Right lobe of liver (tissue), 6 donors: Measurements from ENCODE around the gene COG3. TPM values are rescaled to one million over a fixed set of nuclear protein-coding genes. Genes with fewer than 3 reads are reported as not detected.
A peak's percentile ranks its signal among the peaks of the same experiment; 100 is the strongest.

Experiments
- ATAC-seq, 4 donors: fragments of 200-7000 bp; cut with Tn5 transposase; one replicate each; pipeline ENCODE4 v1.9.1; 2020; ENCODE audit warnings: mild to moderate bottlenecking in 4 of 4, moderate library complexity in 4 of 4
- DNase-seq, 3 donors: peaks; one replicate each; pipeline ENCODE4 v3.0.0-alpha.2; 2020
- H3K27ac ChIP-seq, 3 donors: fragments of 200-600 bp; one replicate each; pipeline ENCODE4 v1.8.0; 2022
- H3K27me3 ChIP-seq, 2 donors: fragments of 200-600 bp; one replicate each; pipeline ENCODE4 v1.8.0; 2022
- H3K36me3 ChIP-seq, 4 donors: fragments of 200-600 bp; sonication (generic) in 1 of 4; one replicate each; pipeline versions ENCODE4 v1.5.1 to v1.8.0; 2017 to 2022; ENCODE audit warnings: control low read depth in 1 of 4
- H3K4me1 ChIP-seq, 4 donors: fragments of 200-600 bp; sonication (generic) in 1 of 4; one replicate each; pipeline versions ENCODE4 v1.5.1 to v1.8.0; 2017 to 2022; ENCODE audit warnings: control low read depth in 1 of 4
- H3K4me3 ChIP-seq, 3 donors: fragments of 200-600 bp; one replicate each; pipeline ENCODE4 v1.8.0; 2022
- H3K9me3 ChIP-seq, 4 donors: fragments of 200-600 bp; sonication (generic) in 1 of 4; one replicate each; pipeline versions ENCODE4 v1.5.1 to v1.8.0; 2017 to 2022; ENCODE audit warnings: control low read depth in 1 of 4
- POLR2A ChIP-seq: fragments of 450-650 bp; IDR thresholded peaks from one replicate; pipeline ENCODE4 v1.6.1; 2017; ENCODE audit warnings: antibody characterized with exemption, mild to moderate bottlenecking
- WGBS: methylation state at CpG from one replicate; pipeline ENCODE4 v1.1.6; 2018; ENCODE audit warnings: low coverage, low lambda C conversion rate; ENCODE audit not compliant: insufficient coverage; ENCODE audit errors: missing lambda C conversion rate; 5-methylcytosine and 5-hydroxymethylcytosine counted together
- intact Hi-C, 2 donors: fragments of 100-400 bp; cut with DNase I; formaldehyde crosslinking; loops; one replicate each; pipeline versions ENCODE4 v1.11.2 to v1.14.1; 2022
- total RNA-seq, 6 experiments: library from RNA; depleted of rRNA in 2 of 6; stranded (reverse); fragments of >200 nt in 2 of 6; fragmentation: NEBNext Ultra II Directional in 3 of 6; extraction: Animal tissue kit (Norgen Biotek cat#: 25700) in 3 of 6; gene quantifications; one replicate each; pipeline versions ENCODE4 v1.1.0 to v1.2.4, GENCODE V29; 2016 to 2023
- TF ChIP-seq, protein P1 (sequence below), 4 donors: fragments of 200-600 bp in 3 of 4; fragments of 450-650 bp in 1 of 4; IDR thresholded peaks; one replicate each; pipeline versions ENCODE4 v1.5.1 to v1.8.0; 2016 to 2022; ENCODE audit warnings: antibody characterized with exemption in 4 of 4, mild to moderate bottlenecking in 2 of 4
- donor health status: DM: no; HTN: yes; CAD: no.
- donor health status: DM: no; HTN: no; CAD: no.
- donor health status: DM: no; HTN: no; CAD: no.
- donor health status: DM: no; HTN: yes; CAD: no.
- donor health status: DM: no; HTN: yes; CAD: no.

COG3 gene
- total RNA-seq, 6 experiments from 2014 or later = 18.9 to 66.3 (median 36.8) TPM

DNA sequence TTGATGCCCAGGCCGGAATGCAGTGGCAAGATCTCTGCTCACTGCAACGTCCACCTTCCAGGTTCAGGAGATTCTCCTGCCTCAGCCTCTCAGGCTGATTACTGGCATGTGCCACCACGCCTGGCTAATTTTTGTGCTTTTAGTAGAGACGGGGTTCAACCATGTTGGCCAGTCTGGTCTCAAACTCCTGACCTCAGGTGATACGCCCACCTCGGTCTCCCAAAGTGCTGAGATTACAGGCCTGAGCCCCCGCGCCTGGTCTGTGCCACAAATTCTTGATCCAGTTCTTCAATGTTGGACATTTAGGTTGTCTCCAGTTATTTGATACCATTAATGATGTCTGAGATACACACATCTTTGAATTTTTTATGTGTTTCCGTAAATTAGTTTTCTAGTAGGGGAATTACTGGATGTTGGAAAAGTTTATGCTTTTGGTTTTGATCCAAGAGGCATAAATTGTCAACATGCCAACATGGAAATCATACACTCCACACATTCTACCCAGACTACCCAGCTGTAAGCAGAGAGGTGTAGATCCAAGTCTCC lies 525 bp upstream of the COG3 start:
- WGBS = 69% methylated on average over 5 of the region's 9 CpGs

DNA sequence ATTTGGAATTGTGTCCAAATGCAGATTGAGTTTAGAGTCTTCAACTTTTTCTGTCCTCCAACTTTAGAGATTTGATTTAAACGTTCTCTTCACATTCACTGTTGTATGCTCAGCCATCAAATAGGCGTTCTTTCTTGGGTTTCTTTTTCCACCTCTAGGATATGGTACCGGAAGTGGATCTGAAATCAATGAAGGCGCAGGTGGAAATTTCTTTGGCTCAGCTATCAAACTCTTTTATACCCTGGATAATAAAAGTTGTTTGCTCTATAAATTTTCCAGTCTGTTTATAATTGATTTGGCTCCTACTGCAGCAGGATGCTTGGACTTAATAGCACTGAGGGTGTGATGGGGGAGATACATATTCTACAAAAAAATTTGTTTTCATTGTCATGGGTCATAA lies 1.6 kb downstream of the COG3 start:
- Histone ChIP-seq H3K27me3 (no peaks in the 10 kb centered on the region), H3K4me1 (peaks cover 0 to 35% (median 14%) of the 10 kb centered on the region in 4 donors), H3K9me3 (no peaks in the 10 kb centered on the region), H3K36me3 (no peaks in the 10 kb centered on the region), H3K27ac (peak overlapping the region in 2 of 3 donors; percentile 82 to 91), H3K4me3 (peak overlapping the region; percentile 90 to 99 (median 94))
- ATAC-seq (no peak), DNase-seq (no peak)
- intact Hi-C loops = no loop called here
- TF ChIP-seq, protein P1, sequence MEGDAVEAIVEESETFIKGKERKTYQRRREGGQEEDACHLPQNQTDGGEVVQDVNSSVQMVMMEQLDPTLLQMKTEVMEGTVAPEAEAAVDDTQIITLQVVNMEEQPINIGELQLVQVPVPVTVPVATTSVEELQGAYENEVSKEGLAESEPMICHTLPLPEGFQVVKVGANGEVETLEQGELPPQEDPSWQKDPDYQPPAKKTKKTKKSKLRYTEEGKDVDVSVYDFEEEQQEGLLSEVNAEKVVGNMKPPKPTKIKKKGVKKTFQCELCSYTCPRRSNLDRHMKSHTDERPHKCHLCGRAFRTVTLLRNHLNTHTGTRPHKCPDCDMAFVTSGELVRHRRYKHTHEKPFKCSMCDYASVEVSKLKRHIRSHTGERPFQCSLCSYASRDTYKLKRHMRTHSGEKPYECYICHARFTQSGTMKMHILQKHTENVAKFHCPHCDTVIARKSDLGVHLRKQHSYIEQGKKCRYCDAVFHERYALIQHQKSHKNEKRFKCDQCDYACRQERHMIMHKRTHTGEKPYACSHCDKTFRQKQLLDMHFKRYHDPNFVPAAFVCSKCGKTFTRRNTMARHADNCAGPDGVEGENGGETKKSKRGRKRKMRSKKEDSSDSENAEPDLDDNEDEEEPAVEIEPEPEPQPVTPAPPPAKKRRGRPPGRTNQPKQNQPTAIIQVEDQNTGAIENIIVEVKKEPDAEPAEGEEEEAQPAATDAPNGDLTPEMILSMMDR (IDR thresholded peaks at IDR 0.05) = no peak
- TF ChIP-seq POLR2A = peak; percentile 17
- 34% methylated on average over 4 of the region's 4 CpGs for WGBS

More for the DNA sequence above, 525 bp upstream of the COG3 start:
- peak overlapping the region; percentile 90 to 99 (median 94) for H3K4me3 ChIP-seq
- H3K27ac ChIP-seq = peak overlapping the region; percentile 62 to 91 (median 82)
- ATAC-seq (no peak), DNase-seq (no peak)
- intact Hi-C loops = no loop called here
- no peaks in the 10 kb centered on the region for H3K27me3 ChIP-seq
- peaks cover 0 to 32% (median 14%) of the 10 kb centered on the region in 4 donors for H3K4me1 ChIP-seq
- H3K36me3 ChIP-seq = no peaks in the 10 kb centered on the region
- TF ChIP-seq POLR2A = no peak
- TF ChIP-seq, protein P1 (IDR thresholded peaks at IDR 0.05) = peak in 3 of 4 donors; percentile 28 to 29 (median 29)
- no peaks in the 10 kb centered on the region for H3K9me3 ChIP-seq

DNA sequence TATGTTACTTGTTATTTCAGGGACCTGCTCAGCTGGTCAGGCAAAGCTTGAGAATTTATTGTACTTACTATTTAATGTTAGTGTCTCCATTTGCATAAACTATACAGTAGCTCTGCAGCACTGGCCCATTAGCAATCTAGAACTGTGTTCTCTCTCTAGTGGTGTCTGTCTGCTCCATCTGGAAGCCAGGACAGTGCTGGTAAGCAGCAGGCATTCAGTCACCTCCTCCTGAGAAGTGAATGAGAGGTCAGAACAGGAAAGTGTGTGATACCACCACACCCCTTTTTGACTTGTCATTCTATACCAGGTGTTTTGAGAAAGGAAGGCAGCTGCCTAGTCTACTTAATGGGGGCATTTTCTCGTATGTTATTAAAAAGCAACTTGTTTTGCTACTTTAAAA lies 3.9 kb downstream of the COG3 start:
- TF ChIP-seq, protein P1 (IDR thresholded peaks at IDR 0.05) = no peak
- TF ChIP-seq POLR2A = no peak
- 54% methylated on average over 1 of the region's 1 CpG for WGBS
- Histone ChIP-seq H3K27ac (no peak overlapping the region), H3K27me3 (no peaks in the 10 kb centered on the region), H3K36me3 (no peaks in the 10 kb centered on the region), H3K4me3 (no peak overlapping the region), H3K9me3 (no peaks in the 10 kb centered on the region), H3K4me1 (peaks cover 0 to 35% (median 16%) of the 10 kb centered on the region in 4 donors)
- no peak for DNase-seq
- no peak for ATAC-seq
- intact Hi-C loops = no loop called here

- ATAC-seq (no peak), DNase-seq (no peak)
- H3K4me3 ChIP-seq = no peak overlapping the region
- no peaks in the 10 kb centered on the region for H3K9me3 ChIP-seq
- H3K27me3 ChIP-seq = no peaks in the 10 kb centered on the region
- H3K27ac ChIP-seq = no peak overlapping the region
- no peaks in the 10 kb centered on the region for H3K36me3 ChIP-seq
- no peak for TF ChIP-seq POLR2A
- TF ChIP-seq, protein P1 (IDR thresholded peaks at IDR 0.05) = no peak
- intact Hi-C loops = no loop called here
- peaks cover 0 to 23% (median 11%) of the 10 kb centered on the region in 4 donors for H3K4me1 ChIP-seq
These were observed 7.5 kb downstream of the COG3 start for GRCh38 chr13:45472171-45472705.
